HEK293T (cell line): ENCODE measurements around the gene VRK1.
"Not testable (repeated sequence)": the region's sequence is repeated elsewhere in the genome, so short reads cannot be mapped to it uniquely, and the experiment has no call there.

ENCODE experiments used
- CTCF ChIA-PET: fragments of 350-600 bp; formaldehyde crosslinking; extraction: SDS; loops from one replicate; lab custom pipeline; 2021; ENCODE audit warnings: antibody characterized with exemption, inconsistent platforms; lab: Yijun Ruan, JAX
- POLR2A ChIA-PET: fragments of 350-600 bp; formaldehyde crosslinking; extraction: SDS; loops from one replicate; lab custom pipeline; 2020; ENCODE audit warnings: antibody characterized with exemption, inconsistent platforms; lab: Yijun Ruan, JAX
- DNase-seq: peaks from one replicate; pipeline ENCODE4 v3.0.0; 2012; ENCODE audit warnings: mixed read lengths; ENCODE audit errors: extremely low spot score
- ARNT ChIP-seq: fragments of 450-650 bp; IDR thresholded peaks from 2 replicates; pipeline ENCODE4 v1.6.1; 2017; ENCODE audit warnings: mild to moderate bottlenecking
- BHLHE40 ChIP-seq: fragments of 450-650 bp; IDR thresholded peaks from 2 replicates; pipeline ENCODE4 v1.6.1; 2016; ENCODE audit warnings: mild to moderate bottlenecking, moderate library complexity, borderline replicate concordance
- CTBP1 ChIP-seq: fragments of 450-650 bp; IDR thresholded peaks from 2 replicates; pipeline ENCODE4 v1.6.1; 2016; ENCODE audit warnings: borderline replicate concordance
- ELF4 ChIP-seq: fragments of 450-650 bp; IDR thresholded peaks from 2 replicates; pipeline ENCODE4 v1.6.1; 2017; ENCODE audit warnings: antibody characterized with exemption
- FOXA1 ChIP-seq: fragments of 450-650 bp; IDR thresholded peaks from 2 replicates; pipeline ENCODE4 v1.6.1; 2016; ENCODE audit warnings: mild to moderate bottlenecking
- FOXK2 ChIP-seq: fragments of 450-650 bp; IDR thresholded peaks from 2 replicates; pipeline ENCODE4 v1.6.1; 2016; ENCODE audit warnings: mild to moderate bottlenecking
- FOXM1 ChIP-seq: fragments of 450-650 bp; IDR thresholded peaks from 2 replicates; pipeline ENCODE4 v1.6.1; 2017; ENCODE audit warnings: mild to moderate bottlenecking, borderline replicate concordance
- HDGF ChIP-seq: fragments of 450-650 bp; IDR thresholded peaks from 2 replicates; pipeline ENCODE4 v1.6.1; 2017; ENCODE audit warnings: antibody characterized with exemption, borderline replicate concordance
- L3MBTL2 ChIP-seq: fragments of 450-650 bp; conservative IDR thresholded peaks from 2 replicates; pipeline ENCODE4 v1.6.1; 2016; ENCODE audit warnings: mild to moderate bottlenecking
- LEF1 ChIP-seq: fragments of 450-650 bp; IDR thresholded peaks from 2 replicates; pipeline ENCODE4 v1.6.1; 2017; ENCODE audit warnings: mild to moderate bottlenecking, borderline replicate concordance
- NFRKB ChIP-seq: fragments of 450-650 bp; IDR thresholded peaks from 2 replicates; pipeline ENCODE4 v1.6.1; 2016; ENCODE audit warnings: mild to moderate bottlenecking, moderate library complexity
- SP1 ChIP-seq: fragments of 450-650 bp; IDR thresholded peaks from 2 replicates; pipeline ENCODE4 v1.6.1; 2017
- SUZ12 ChIP-seq: fragments of 450-650 bp; IDR thresholded peaks from 2 replicates; pipeline ENCODE4 v1.6.1; 2016; ENCODE audit warnings: mild to moderate bottlenecking
- TARDBP ChIP-seq: fragments of 450-650 bp; IDR thresholded peaks from 2 replicates; pipeline ENCODE4 v1.6.1; 2016
- ZNF384 ChIP-seq: fragments of 450-650 bp; IDR thresholded peaks from 2 replicates; pipeline ENCODE4 v1.6.1; 2016
- TF ChIP-seq, protein P1 (sequence below): fragments of 450-650 bp; IDR thresholded peaks from 2 replicates; pipeline ENCODE4 v1.6.1; 2016

Gene VRK1

GRCh38 chr14:96764012-96764411 lies 33.2 kb upstream of the VRK1 start:
- TF ChIP-seq BHLHE40 (no peak), ZNF384 (no peak), CTBP1 (no peak), FOXM1 (no peak), NFRKB (no peak), L3MBTL2 (no peak), FOXK2 (no peak)
- TF ChIP-seq, protein P1, sequence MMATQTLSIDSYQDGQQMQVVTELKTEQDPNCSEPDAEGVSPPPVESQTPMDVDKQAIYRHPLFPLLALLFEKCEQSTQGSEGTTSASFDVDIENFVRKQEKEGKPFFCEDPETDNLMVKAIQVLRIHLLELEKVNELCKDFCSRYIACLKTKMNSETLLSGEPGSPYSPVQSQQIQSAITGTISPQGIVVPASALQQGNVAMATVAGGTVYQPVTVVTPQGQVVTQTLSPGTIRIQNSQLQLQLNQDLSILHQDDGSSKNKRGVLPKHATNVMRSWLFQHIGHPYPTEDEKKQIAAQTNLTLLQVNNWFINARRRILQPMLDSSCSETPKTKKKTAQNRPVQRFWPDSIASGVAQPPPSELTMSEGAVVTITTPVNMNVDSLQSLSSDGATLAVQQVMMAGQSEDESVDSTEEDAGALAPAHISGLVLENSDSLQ: no peak
- POLR2A ChIA-PET: interaction anchor here (1.3 kb wide), 1 partner anchor 35 kb away, joined by 3 read pairs; no protein-coding TSS in a partner anchor
- DNase-seq: no peak
- CTCF ChIA-PET: no interaction called here

DNA sequence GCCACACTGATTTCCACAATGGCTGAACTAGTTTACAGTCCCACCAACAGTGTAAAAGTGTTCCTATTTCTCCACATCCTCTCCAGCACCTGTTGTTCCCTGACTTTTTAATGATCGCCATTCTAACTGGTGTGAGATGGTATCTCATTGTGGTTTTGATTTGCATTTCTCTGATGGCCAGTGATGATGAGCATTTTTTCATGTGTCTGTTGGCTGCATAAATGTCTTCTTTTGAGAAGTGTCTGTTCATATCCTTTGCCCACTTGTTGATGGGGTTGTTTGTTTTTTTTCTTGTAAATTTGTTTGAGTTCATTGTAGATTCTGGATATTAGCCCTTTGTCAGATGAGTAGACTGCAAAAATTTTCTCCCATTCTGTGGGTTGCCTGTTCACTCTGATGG lies 32.0 kb upstream of the VRK1 start:
- CTCF ChIA-PET, POLR2A ChIA-PET, DNase-seq: not testable (repeated sequence)

GRCh38 chr14:96772929-96773328 lies 24.3 kb upstream of the VRK1 start:
- ChIA-PET CTCF (no interaction called here), POLR2A (interaction anchor here (2.4 kb wide), 1 partner anchor 10 kb away, joined by 7 read pairs; no protein-coding TSS in a partner anchor)
- no peak for DNase-seq
- TF ChIP-seq CTBP1 (no peak), ARNT (no peak), L3MBTL2 (no peak), NFRKB (no peak), HDGF (no peak), ZNF384 (no peak), SP1 (no peak), FOXM1 (no peak), SUZ12 (no peak), BHLHE40 (no peak), TARDBP (no peak), FOXK2 (no peak), FOXA1 (no peak), ELF4 (no peak), LEF1 (no peak)
- TF ChIP-seq, protein P1: no peak

DNA sequence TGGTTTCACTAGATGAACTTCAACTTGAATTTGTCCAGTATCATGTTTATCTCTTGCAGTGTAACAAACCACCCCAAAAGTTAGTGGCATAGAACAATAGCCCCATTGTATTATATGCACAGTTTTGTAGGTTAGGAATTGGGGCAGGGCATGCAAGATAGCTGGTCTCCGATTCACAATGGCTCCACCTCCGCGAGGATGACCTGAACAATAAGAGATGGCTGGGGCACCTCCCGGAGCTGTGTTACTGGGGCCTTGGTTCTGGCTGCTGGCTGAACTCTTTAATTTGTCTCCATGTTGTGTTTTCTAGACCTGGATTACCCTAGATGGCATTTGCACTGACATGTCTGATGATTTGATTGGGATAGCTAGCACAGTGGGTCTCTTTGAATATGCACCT lies 20.4 kb upstream of the VRK1 start:
- POLR2A ChIA-PET: no interaction called here
- DNase-seq: no peak
- CTCF ChIA-PET: no interaction called here
- no peak for TF ChIP-seq FOXM1
- no peak for TF ChIP-seq TARDBP
- no peak for TF ChIP-seq LEF1
- TF ChIP-seq HDGF: no peak
- TF ChIP-seq ZNF384: no peak
- no peak for TF ChIP-seq FOXA1

DNA sequence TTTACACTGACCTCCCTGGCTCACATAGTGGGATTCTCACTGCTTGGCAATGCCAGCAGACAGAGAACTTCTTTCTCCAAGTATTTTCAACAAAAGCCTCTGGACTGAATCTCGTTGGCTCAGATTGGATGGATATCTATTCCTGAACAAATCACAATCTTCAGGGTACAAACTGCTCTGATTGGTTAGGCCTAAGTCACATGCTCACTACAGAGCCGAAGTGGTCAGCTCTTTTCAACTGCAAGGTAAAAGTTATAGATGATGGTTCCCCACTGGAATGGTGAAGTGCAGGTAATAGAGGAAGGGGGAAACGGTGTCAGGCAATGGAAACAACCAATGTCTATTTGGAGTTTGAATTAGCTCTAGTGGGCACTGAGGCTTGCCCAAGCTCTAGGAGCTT lies 16.7 kb upstream of the VRK1 start:
- no peak for DNase-seq
- no peak for TF ChIP-seq TARDBP
- TF ChIP-seq LEF1: no peak
- TF ChIP-seq ZNF384: no peak
- TF ChIP-seq CTBP1: no peak
- no peak for TF ChIP-seq ARNT
- TF ChIP-seq HDGF: no peak
- TF ChIP-seq, protein P1: no peak
- no peak for TF ChIP-seq FOXA1
- no peak for TF ChIP-seq FOXM1
- TF ChIP-seq NFRKB: no peak
- ChIA-PET POLR2A (no interaction called here), CTCF (interaction anchor here (1.3 kb wide), 1 partner anchor 73 kb away, joined by 5 read pairs; no protein-coding TSS in a partner anchor)

GRCh38 chr14:96781371-96781770 lies 15.8 kb upstream of the VRK1 start:
- ChIA-PET POLR2A (no interaction called here), CTCF (no interaction called here)
- no peak for TF ChIP-seq FOXK2
- TF ChIP-seq L3MBTL2: no peak
- TF ChIP-seq ARNT: no peak
- TF ChIP-seq LEF1: no peak
- TF ChIP-seq ELF4: no peak
- TF ChIP-seq NFRKB: no peak
- TF ChIP-seq ZNF384: no peak
- TF ChIP-seq TARDBP: no peak
- TF ChIP-seq FOXA1: no peak
- TF ChIP-seq SUZ12: no peak
- TF ChIP-seq CTBP1: no peak
- no peak for TF ChIP-seq SP1
- TF ChIP-seq FOXM1: no peak
- TF ChIP-seq BHLHE40: no peak
- TF ChIP-seq, protein P1: no peak
- TF ChIP-seq HDGF: no peak
- no peak for DNase-seq
